Frontal cortex (tissue), 4 donors: ENCODE data around the gene FBXO24. TPM values are rescaled to one million over a fixed set of nuclear protein-coding genes. Genes with fewer than 3 reads are reported as not detected.

Source experiments
- DNase-seq, 2 donors: peaks; one replicate each; pipeline ENCODE4 v3.0.0; 2012; ENCODE audit warnings: low spot score in 2 of 2
- FAIRE-seq: peaks from 2 replicates; lab custom pipeline; 2012; peaks lifted over from hg19 to GRCh38; lab: Jason Lieb, UNC
- total RNA-seq: library from RNA; depleted of rRNA; stranded (reverse); fragments of >200 nt; gene quantifications from one replicate; pipeline ENCODE4 v1.2.3, GENCODE V29; 2014
- donor health status: control.
- donor health status: control.
- donor health status: control.

FBXO24 gene
- total RNA-seq, 1 donor from 2014 or later: 0.41 TPM

GRCh38 chr7:100584683-100585510 lies 1.2 kb upstream of the FBXO24 start:
- DNase-seq (peak in 1 of 2 donors; percentile 39), FAIRE-seq (no peak)

DNA sequence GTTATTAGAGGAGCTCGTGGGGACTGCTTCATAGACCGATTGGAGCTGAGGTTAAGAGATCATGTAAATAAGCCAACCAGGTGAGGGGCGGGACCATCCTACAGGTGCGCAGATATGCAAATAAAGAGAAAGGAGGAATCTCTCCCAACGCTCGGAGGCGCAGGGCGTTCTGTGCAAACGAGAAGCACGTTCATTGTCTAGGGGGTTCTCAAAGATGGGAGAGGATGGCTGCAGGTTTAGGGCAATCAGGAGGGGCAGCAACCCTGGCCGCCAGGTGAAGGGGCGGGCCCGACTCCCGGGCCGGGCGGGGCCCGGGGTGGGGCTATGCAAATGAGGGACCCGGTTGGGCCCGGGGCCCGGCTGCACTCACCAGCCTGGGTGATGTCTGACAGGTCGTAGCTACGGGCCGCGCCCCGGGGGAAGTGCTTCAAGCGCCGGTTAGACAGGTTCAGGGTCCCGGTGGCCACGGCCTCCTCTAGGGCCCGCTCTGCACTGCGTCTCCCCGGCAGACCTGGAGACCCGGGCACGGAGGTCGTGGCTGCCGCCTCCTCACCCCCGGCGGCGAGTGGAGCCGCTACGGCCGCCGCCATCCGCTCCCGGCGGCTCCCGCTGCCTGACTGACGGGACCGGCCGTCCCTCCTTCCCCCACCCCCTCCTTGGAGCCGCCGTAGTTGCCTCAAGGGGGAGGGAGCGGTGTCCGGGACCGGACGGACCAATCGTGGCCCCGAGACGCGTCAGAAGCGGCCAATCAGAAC lies 440 bp upstream of the FBXO24 start, which contains the start of gene LRCH4:
LRCH4 (minus strand) TSS at position 619 of the 755 bp plus-strand sequence; CDS start at position 590, 29 bp downstream.
- no peak for FAIRE-seq

DNA sequence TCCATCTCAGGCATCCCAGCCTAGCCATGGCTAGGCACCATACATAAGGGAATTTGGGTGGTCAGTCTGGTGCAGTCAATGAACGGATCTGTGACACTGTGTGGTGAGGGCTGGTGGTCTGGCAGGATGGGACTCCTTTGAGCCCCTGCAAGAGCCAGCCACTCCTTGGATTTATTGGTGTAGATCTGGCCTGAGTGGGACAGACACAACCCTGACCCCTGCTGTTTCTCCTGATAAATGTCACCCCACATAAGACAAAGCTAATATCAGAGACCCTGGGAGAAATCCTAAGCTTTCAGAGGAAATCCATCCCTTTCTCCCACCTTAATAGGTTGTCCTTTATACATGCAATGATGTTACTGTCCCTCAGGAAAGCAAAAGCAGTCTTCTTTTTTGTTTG lies 2.3 kb downstream of the FBXO24 start:
- no peak for DNase-seq
- FAIRE-seq: no peak

More for the DNA sequence above, 440 bp upstream of the FBXO24 start, which contains the start of gene LRCH4:
- DNase-seq: peak; percentile 75 to 100

- DNase-seq (no peak), FAIRE-seq (no peak)
Measured at GRCh38 chr7:100589341-100589947, 3.3 kb downstream of the FBXO24 start.

GRCh38 chr7:100590077-100590737 lies 4.1 kb downstream of the FBXO24 start:
- DNase-seq (no peak), FAIRE-seq (no peak)

- FAIRE-seq (no peak), DNase-seq (no peak)
Measured at GRCh38 chr7:100591596-100591995, 5.5 kb downstream of the FBXO24 start.

DNA sequence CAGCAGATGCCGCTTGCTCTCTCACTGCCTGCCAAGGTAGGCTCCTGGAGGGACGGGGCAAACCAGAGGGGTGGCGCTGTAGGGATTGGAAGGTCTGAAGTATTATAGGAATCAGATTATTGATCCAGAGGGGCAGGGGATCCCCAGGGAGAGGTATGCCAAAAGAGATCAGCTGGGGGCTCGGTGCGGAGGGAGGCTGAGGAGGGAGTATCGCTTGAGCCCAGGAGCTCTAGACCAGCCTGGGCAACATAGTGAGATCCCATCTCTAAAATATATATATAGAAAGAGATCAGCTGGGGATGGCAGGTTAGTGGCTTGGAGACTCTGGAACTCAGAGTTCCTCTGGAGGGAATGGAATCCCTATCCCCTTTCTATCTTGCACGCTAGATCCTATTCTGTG lies 9.1 kb downstream of the FBXO24 start:
- FAIRE-seq: no peak

DNA sequence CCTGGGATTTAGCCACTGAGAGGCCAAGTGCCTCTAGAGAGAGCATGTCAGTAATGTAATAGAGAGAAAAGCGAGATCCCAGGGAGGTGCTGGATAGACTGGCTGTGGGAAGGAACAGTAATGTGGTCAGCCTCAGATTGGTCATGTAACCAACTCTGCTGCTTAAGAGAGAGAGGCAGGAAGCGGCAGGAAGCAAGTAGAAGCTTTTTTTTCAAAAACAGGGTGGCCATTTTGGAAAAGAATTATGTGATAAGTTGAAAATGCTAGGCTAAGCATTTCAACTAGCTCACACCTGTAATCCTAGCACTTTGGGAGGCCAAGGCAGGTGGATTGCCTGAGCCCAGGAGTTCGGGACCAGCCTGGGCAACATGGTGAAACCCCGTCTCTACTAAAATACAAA lies 12.3 kb downstream of the FBXO24 start:
- no peak for DNase-seq
- no peak for FAIRE-seq

More for the DNA sequence above, 9.1 kb downstream of the FBXO24 start:
- no peak for DNase-seq

GRCh38 chr7:100599911-100600729 lies 14.0 kb downstream of the FBXO24 start:
- no peak for FAIRE-seq
- DNase-seq: no peak

GRCh38 chr7:100600730-100601038 lies 14.6 kb downstream of the FBXO24 start:
- DNase-seq (no peak), FAIRE-seq (no peak)

DNA sequence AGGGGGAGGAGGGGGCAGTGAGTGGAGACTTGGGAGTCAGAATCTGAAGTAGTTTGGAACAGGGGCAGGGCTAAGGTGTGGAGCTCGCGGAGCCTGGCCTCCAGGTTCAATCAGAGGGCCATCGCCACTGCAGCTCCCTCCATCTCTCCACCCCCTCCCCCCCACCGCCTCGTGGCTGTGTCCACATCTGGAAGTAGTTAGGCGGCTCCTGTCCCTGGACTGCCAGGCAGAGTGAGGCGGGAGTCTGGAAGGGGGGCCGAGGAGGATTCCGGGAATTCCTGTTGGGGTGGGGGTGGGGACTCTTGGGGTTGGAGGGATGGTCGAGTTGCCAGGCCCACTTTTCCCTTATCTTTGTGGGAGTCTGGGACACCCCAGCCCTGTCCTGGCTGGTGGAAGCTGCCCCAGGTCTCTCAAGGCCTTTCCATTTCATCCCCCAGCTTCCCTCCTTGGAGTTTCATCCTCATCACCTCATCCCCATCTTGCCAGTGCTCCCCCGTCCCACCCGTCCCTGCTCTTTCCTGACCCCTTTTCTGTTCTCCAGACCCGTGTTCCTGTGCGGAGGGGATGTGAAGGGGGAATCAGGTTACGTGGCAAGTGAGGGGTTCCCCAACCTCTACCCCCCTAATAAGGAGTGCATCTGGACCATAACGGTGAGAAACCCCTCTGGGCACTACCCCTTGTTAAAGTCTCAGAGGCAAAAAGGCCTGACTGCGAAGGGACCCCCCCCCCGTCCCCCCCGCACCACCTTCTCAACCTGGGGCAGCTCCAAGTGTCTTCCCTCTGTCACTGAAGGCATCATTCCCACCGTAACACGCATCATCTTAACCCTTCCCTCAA lies 17.0 kb downstream of the FBXO24 start:
- FAIRE-seq (no peak), DNase-seq (peak in 1 of 2 donors; percentile 34)

DNA sequence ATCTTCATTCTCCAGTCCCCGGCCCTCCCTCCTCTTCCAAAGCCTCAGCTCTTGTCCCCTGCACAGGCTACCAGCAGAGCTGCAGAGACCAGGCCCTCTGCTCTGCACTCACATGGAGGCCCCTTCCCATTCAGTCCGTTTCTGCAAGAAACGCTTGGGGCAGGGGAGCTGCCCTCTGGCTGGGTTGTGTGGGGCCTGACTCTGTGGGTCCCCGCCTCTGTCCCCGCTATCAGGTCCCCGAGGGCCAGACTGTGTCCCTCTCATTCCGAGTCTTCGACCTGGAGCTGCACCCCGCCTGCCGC lies 17.5 kb downstream of the FBXO24 start:
- peak in 1 of 2 donors; percentile 46 for DNase-seq
- no peak for FAIRE-seq

DNA sequence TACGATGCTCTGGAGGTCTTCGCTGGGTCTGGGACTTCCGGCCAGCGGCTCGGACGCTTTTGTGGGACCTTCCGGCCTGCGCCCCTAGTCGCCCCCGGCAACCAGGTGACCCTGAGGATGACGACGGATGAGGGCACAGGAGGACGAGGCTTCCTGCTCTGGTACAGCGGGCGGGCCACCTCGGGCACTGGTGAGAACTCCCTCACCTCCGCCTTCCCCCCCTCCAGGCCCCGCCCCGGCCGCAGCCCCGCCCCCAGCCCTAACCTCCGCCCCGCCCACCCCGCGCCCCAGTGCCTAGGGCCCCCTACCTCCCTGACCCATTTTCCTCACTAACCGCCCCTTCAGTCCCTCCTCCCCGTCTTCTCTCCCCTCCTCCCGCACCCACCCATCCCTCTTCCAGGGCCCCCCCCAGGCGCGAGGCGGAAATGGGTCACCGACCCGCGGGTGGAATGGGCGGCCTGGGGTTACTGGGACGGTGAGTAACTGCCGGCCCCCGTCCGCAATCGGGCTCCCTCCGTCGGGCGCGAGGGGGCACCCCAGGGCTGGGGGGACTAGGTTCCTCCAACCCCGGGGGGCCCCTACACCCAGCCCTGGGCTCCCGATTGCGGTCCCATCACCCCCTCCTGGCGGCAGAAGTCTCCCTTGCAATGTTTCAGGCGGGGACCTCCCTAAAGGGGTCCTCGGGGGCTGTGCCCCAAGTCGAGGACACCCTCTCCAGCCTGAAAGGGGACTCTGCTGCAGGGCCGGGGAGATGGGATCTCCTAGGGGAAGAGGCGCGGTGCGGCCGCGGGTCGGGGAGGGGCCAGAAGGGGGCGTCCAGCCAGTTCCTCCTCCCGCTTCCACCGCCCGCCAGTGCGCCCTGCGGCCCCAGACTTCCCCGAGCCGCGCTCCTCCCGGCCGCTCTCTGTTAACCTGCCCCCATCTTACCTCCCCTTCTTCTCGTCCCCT lies 18.2 kb downstream of the FBXO24 start:
- FAIRE-seq (no peak), DNase-seq (peak; percentile 75 to 84)

- DNase-seq (peak in 1 of 2 donors; percentile 60), FAIRE-seq (no peak)
Measured at GRCh38 chr7:100604976-100605911, 19.1 kb downstream of the FBXO24 start.

DNA sequence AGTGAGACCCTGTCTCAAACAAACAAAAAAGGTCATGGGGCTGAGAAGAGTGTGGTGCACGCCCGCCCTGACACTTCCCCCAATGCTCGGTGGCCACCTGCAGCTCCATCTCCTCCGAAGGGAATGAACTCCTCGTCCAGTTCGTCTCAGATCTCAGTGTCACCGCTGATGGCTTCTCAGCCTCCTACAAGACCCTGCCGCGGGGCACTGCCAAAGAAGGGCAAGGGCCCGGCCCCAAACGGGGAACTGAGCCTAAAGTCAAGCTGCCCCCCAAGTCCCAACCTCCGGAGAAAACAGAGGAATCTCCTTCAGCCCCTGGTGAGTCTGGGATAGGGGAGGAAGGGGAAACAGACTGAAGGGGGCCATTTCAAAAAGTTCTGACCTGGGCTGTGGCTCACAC lies 20.2 kb downstream of the FBXO24 start:
- DNase-seq: no peak
- no peak for FAIRE-seq

- DNase-seq (no peak), FAIRE-seq (no peak)
Measured at GRCh38 chr7:100607111-100607510, 21.0 kb downstream of the FBXO24 start.
